Tibial nerve (tissue), 4 donors: Measurements from ENCODE around the gene GGA2. TPM values are rescaled to one million over a fixed set of nuclear protein-coding genes. Genes with fewer than 3 reads are reported as not detected.
"Not testable (repeated sequence)": the region's sequence is repeated elsewhere in the genome, so short reads cannot be mapped to it uniquely, and the experiment has no call there.

Experiments
- DNase-seq, 2 donors: peaks; one replicate each; pipeline ENCODE4 v3.0.0-alpha.2; 2019; ENCODE audit warnings: low spot score in 2 of 2
- H3K27ac ChIP-seq, 4 donors: fragments of 200-600 bp; sonication (generic) in 3 of 4; one replicate each; pipeline ENCODE4 v1.5.1; 2017 to 2019; ENCODE audit warnings: mild to moderate bottlenecking in 1 of 4
- H3K27me3 ChIP-seq, 2 donors: fragments of 200-600 bp; sonication (generic) in 1 of 2; one replicate each; pipeline versions ENCODE4 v1.5.1 to v1.6.0; 2017 to 2019
- H3K36me3 ChIP-seq, 3 donors: fragments of 200-600 bp; sonication (generic); one replicate each; pipeline ENCODE4 v1.5.1; 2018 to 2019
- H3K4me1 ChIP-seq, 4 donors: fragments of 200-600 bp; sonication (generic) in 3 of 4; one replicate each; pipeline ENCODE4 v1.5.1; 2017 to 2019
- H3K4me3 ChIP-seq, 4 donors: fragments of 200-600 bp; sonication (generic) in 3 of 4; one replicate each; pipeline ENCODE4 v1.5.1; 2017 to 2019; ENCODE audit warnings: mild to moderate bottlenecking in 1 of 4, moderate library complexity in 1 of 4
- H3K9me3 ChIP-seq, 4 donors: fragments of 200-600 bp; sonication (generic) in 3 of 4; one replicate each; pipeline ENCODE4 v1.5.1; 2017 to 2019
- CTCF ChIP-seq, 5 experiments: fragments of 200-600 bp in 3 of 5; fragments of 450-650 bp in 2 of 5; sonication (generic) in 3 of 5; IDR thresholded peaks; one replicate each; pipeline ENCODE4 v1.5.1; 2016 to 2019; ENCODE audit warnings: antibody characterized with exemption in 5 of 5, mild to moderate bottlenecking in 3 of 5, moderate library complexity in 2 of 5
- EP300 ChIP-seq, 2 donors: sonication (generic); formaldehyde crosslinking; IDR thresholded peaks; one replicate each; pipeline ENCODE4 v1.6.1; 2017; ENCODE audit warnings: antibody characterized with exemption in 2 of 2, mild to moderate bottlenecking in 1 of 2
- POLR2A ChIP-seq, 2 donors: fragments of 450-650 bp; IDR thresholded peaks; one replicate each; pipeline ENCODE4 v1.6.1; 2017; ENCODE audit warnings: antibody characterized with exemption in 2 of 2, mild to moderate bottlenecking in 2 of 2, moderate library complexity in 2 of 2
- WGBS, 2 donors: methylation state at CpG; one replicate each; pipeline ENCODE4 v1.1.5; 2018; 5-methylcytosine and 5-hydroxymethylcytosine counted together
- total RNA-seq, 4 donors: library from RNA; depleted of rRNA; stranded (reverse); fragments of >200 nt; gene quantifications; one replicate each; pipeline ENCODE4 v1.1.0, GENCODE V29; 2016

GGA2 gene
- total RNA-seq, 4 donors from 2014 or later, result 29.9 to 40.6 (median 36.8) TPM

GRCh38 chr16:23453338-23454052 is 56.8 kb downstream of the GGA2 start:
- no peaks in the 10 kb centered on the region for H3K36me3 ChIP-seq
- H3K27me3 ChIP-seq, result no peaks in the 10 kb centered on the region
- no peaks in the 10 kb centered on the region for H3K9me3 ChIP-seq
- WGBS, 2 donors, result 55 to 56% methylated on average over 37 of the region's 37 CpGs
- TF ChIP-seq EP300 (IDR thresholded peaks at IDR 0.05) (no peak), POLR2A (IDR thresholded peaks at IDR 0.05) (no peak), CTCF (IDR thresholded peaks at IDR 0.05) (no peak)
- DNase-seq, result no peak
- H3K4me3 ChIP-seq, result peak overlapping the region; percentile 70 to 81 (median 79)
- H3K4me1 ChIP-seq, result peaks cover 0 to 38% (median 14%) of the 10 kb centered on the region in 4 donors
- H3K27ac ChIP-seq, result peak overlapping the region in 1 of 4 donors; percentile 87

- Histone ChIP-seq H3K4me1 (peaks cover 0 to 40% (median 14%) of the 10 kb centered on the region in 4 donors), H3K4me3 (peak within 1 kb of the TSS; percentile 70 to 81 (median 79)), H3K36me3 (no peaks in the 10 kb centered on the region), H3K9me3 (no peaks in the 10 kb centered on the region), H3K27me3 (no peaks in the 10 kb centered on the region), H3K27ac (peak within 1 kb of the TSS; percentile 50 to 87 (median 82))
- TF ChIP-seq EP300 (IDR thresholded peaks at IDR 0.05), result peak; percentile 22 to 91
- no peak for TF ChIP-seq POLR2A (IDR thresholded peaks at IDR 0.05)
- TF ChIP-seq CTCF (IDR thresholded peaks at IDR 0.05), result peak in 1 of 5 experiments; percentile 44
- 0 to 1% methylated on average over 57 of the region's 57 CpGs for WGBS, 2 donors
- peak; percentile 69 to 88 for DNase-seq
Measured at GRCh38 chr16:23452572-23453337, 57.5 kb downstream of the GGA2 start, which contains the start of gene COG7. Gene COG7 (minus strand): TSS chr16:23453189. CDS start chr16:23452994, 195 bp downstream.

- no peak for DNase-seq
- no peaks in the 10 kb centered on the region for H3K27me3 ChIP-seq
- 1 to 5% methylated on average over 10 of the region's 10 CpGs for WGBS, 2 donors
- H3K27ac ChIP-seq, result peak overlapping the region in 3 of 4 donors; percentile 82 to 87 (median 82)
- H3K4me1 ChIP-seq, result peaks cover 0 to 40% (median 14%) of the 10 kb centered on the region in 4 donors
- TF ChIP-seq CTCF (IDR thresholded peaks at IDR 0.05) (no peak), POLR2A (IDR thresholded peaks at IDR 0.05) (no peak), EP300 (IDR thresholded peaks at IDR 0.05) (no peak)
- H3K4me3 ChIP-seq, result peak overlapping the region; percentile 70 to 81 (median 79)
- H3K36me3 ChIP-seq, result no peaks in the 10 kb centered on the region
- no peaks in the 10 kb centered on the region for H3K9me3 ChIP-seq
Measured at GRCh38 chr16:23452221-23452571, 58.1 kb downstream of the GGA2 start.

DNA sequence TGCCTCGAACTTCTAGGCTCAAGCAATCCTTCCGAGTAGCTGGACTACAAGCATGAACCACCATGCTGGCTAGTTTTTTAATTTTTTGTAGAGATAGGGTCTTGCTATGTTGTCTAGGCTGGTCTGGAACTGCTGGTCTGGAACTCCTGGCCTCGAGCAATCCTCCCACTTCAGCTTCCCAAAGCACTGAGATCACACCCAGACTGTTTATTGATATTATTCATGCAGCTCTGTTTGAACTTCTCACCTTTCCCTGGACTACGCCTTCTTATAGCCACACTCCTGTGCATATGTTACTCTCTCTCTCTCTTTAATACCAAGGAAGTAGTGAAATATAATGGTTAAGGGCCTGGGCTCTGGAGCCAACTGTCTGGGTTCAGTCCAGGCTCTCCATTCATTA is 61.9 kb downstream of the GGA2 start:
- Histone ChIP-seq H3K9me3 (no peaks in the 10 kb centered on the region), H3K36me3 (peaks cover 0 to 23% (median 0%) of the 10 kb centered on the region in 3 donors), H3K4me1 (peaks cover 0 to 30% (median 10%) of the 10 kb centered on the region in 4 donors), H3K27me3 (no peaks in the 10 kb centered on the region), H3K4me3 (no peak overlapping the region), H3K27ac (no peak overlapping the region)
- DNase-seq, result no peak
- TF ChIP-seq CTCF (IDR thresholded peaks at IDR 0.05) (no peak), EP300 (IDR thresholded peaks at IDR 0.05) (no peak), POLR2A (IDR thresholded peaks at IDR 0.05) (no peak)
- 72 to 81% methylated on average over 4 of the region's 4 CpGs for WGBS, 2 donors

- H3K36me3 ChIP-seq, result peaks cover 0 to 68% (median 6%) of the 10 kb centered on the region in 3 donors
- DNase-seq, H3K27me3 ChIP-seq, H3K4me3 ChIP-seq, H3K27ac ChIP-seq, H3K9me3 ChIP-seq: not testable (repeated sequence)
- 92% methylated on average over 7 of the region's 7 CpGs for WGBS, 2 donors
- peaks cover 0 to 17% (median 0%) of the 10 kb centered on the region in 4 donors for H3K4me1 ChIP-seq
Measured at GRCh38 chr16:23437542-23437941, 72.8 kb downstream of the GGA2 start.
